NCI-H2227 treated with DMSO at 0.1 percent for 48 hours (cell line): Measurements from ENCODE around the gene AQP1.

ENCODE experiments used
- DNase-seq: peaks from one replicate; lab custom pipeline; 2025; lab: John Stamatoyannopoulos, UW

Gene AQP1

DNA sequence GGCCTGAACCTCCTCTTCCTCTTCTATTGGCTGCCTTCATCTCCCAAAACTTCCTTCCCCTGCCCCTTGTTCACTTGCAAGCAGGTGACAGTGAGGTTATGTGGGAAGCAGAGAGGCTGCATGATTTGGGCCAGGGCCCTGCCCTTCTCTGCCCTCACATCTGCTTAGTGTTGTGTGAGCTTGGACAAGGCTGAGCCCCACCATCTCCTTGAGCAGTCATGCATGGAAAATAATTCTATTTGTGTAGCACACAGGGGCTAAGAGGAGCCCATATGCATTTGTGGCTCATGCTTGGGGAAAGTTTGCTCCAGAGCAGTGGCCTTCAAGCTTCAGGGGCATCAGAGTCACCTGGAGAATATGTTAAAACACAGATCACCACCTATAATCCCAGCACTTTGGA is 26.8 kb upstream of the AQP1 start:
- no peak for DNase-seq

DNA sequence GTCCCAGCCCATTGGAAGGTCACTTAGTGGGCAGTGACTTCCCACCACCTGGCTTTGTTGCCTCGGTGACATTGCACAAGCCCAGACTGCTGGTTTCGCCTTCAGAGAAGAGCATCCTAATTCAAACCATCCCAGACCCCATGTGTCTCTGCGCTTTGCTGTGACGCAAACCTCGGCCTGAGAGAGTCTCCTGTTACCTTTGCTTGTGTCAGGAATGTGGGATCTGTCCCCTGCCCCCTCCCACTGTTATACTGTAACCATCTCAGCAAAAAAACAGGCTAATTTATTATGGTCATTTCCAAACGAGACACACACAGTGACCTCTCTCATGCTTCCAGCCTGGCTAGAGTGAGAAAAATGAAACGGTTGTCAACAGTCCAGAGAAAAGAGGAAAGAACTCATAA is 25.0 kb upstream of the AQP1 start:
- DNase-seq = no peak

DNA sequence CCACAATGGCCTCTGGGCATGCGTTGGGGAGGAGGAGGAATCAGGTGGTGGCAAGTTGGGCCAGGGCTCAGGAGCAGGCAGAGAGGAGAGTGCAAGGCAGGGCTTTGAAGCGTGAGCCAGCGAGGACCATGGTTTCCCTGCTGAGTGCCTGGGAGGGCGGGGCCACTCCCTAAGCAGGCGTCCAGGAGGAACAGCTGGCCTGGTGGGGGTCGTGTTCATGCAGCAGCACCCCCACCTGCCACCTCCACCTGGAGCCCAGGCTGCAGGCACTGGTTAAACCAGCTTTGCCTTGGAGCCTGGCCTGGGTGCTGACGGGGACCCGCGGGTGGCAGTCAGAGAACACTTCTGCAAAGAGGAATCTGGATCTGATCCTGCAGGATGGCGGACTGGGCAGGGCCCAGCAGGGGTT is 24.2 kb upstream of the AQP1 start:
- DNase-seq = no peak

DNA sequence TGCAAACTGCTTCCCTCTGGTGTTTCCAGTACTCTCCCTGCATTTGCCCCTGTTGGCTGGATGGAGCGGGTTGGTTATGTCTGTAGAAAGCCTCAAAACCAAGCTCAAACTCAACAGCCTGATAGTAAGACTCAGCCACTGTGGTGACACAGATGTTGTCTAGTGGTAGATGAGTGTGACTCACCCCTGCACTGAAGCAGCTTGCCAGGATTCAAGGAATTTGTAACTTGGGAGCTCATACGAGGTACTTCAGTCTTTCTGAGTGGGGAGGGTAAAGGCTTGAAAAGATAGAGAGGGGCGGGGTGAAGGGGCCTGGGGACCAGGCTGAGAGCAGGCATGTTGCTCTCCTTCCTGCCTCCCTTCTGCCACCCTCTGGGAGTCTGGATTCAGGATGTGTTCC is 22.9 kb upstream of the AQP1 start:
- DNase-seq = no peak

DNA sequence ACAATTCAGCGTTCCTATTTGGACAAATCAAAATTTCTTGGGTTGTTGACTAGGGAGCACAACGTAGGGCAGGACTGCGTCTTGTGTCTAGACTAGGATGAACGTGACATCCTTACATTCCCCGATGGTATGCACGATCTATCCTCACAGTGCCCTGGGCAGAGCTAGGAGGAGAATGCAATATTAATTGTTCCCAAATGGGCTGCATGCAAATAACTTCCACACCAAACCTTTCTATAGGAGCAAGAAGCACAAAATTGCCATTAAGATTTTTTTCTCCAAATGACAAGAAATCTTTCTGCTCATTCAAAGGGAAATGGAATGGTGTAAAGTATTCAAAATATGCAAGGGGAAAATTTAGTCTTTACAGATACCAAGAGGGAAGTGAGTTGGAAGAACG is 21.4 kb upstream of the AQP1 start:
- no peak for DNase-seq

DNA sequence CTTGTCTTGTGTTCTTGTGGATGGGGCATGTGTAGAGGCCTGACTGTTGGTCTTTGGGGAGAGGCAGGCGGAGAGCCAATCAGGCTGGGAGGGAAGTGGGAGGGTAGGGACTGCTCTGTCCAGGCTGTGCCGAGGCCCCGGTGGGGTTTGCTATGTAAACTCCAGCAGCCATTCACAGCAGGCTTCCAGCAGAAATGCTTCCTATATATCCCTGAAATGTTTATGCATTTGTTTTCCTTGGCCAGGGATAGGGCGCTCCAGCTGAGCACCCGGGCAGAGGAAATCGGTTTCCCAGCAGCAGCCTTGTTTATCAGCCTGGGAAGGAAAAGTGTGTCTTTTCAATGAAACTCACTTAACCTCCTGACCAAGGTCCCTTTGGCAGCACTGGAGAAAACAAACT is 18.3 kb upstream of the AQP1 start:
- no peak for DNase-seq

DNA sequence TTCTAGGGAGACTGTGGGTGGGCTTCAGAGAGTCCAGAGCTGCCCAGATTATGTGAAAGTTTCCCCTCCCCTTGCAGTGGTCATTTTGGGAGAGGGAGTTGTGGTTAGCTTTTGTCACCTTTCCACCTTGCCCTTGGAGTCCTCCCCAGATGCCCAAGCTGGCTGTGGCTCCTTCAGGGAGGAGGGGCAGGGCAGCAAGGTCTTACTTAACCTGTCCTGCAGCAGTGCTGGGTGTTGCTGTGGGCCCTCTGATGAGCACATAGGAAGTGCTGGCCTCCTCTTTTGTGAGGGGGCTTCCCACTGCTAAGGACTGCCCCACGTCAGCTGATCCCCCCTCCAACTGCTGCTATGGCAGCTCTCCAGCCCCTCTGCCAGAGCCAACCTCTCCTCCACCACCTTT is 17.6 kb upstream of the AQP1 start:
- DNase-seq = no peak

DNA sequence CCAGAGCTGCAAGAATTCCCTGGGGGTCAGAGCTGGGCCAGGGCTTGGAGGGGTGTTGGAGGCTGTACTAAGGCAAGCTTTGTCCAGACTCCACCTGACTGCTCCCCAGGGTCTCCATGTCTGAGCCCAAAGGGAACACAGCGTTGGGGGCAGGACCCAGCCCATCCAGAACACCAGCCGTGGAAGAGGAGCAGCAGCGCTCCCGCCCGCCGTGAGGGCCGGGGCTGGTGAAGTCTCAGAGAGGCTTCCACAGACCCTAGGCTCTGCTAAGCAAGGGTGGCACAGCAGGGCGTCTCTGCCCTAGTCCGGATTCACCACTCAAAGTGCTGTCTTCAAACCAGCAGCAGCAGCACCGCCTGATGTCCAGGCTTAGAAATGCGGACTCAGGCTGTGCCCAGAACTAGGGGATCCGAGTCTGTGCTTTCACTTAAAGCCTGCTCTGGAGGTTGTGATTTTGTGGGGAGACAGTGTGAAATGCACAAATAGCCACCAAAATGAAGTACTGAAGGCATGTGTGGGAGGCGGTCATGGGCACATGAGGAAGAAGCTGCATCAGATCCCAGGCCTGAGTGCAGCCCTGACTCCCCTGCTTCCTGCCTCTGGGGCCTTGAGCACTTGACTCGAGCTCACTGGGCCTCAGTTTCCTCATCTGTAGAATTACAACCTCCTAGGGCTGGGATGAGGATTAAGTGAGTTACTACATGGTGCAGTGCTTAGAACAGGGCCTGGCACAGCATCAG is 16.6 kb upstream of the AQP1 start:
- no peak for DNase-seq

DNA sequence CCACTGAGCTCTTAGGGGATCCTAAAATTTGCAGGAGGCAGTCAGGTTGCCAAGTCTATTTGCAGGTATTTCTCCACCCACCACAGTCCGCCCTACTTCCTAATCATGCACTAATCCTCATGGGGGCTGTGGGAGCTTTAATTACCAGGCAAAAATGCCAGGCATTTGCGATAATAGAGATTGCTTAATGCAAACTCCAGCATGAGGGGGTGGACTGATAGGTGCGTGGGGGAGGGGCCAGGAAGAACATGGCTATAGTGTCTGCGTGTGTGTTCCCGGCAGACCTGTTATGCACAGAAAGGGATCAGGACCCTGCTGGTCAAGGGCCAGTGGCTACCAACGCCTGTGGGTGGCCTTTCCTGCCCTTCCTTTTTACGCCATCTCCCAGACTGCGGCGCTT is 15.6 kb upstream of the AQP1 start:
- no peak for DNase-seq

DNA sequence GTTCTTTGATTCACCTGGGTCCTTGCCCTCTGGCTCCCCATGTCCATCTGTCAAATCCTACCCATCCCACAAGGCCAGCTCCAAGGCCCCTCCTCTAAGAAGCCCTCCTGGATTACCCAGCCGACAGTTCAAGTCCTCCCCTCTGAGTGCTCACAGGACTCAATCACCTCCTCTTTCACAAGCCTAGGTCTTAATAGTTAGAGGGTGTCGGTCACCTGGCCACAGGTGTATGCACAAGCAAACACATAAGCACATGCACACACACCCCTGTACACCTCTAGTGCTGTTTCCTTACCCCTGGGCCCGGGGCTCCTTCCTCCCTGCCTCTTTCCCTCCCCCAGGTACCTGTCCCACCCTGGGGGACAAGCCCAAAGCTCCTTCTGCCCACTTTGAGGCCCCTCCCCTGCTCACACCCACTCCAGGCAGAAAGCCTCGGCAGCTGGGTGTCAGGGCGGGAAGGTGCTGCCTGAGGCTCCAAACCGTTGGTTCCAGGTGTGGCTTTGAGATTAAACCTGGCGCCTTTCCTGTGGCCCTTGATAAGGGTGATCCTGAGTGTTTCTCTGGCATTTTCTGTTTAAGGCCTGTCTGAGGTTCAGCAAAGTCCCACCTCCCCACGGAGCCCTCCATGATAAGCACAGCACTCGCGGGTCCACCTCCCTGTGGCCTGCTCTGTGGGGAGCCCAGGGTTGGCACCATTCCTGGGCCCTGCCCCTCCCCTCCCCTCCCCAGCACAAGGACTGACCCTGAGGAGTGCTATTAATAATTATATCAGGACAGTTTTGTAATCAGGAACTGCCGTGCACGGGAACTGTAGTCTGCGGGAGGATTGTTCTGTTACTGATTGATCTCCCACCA is 14.6 kb upstream of the AQP1 start:
- DNase-seq = no peak

DNA sequence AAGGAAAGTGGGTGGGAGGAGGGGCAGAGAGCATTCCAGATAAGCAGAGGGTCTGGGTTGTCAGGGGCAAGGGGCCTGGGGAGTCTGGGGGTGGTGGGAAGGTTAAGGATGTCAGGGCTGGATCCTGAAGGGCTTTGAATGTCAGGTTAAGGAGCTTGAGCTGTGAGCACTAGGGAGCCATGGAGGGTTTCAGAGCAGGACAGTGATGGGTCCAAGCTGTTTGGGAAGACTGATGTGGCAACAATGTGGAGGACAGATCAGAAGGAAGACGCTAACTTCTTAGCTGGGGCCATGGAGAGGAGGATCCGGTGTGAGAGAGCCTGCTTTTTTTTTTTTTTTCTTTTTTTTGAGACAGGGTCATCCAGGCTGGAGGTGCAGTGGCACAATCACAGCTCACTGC is 13.9 kb upstream of the AQP1 start:
- DNase-seq = no peak

DNA sequence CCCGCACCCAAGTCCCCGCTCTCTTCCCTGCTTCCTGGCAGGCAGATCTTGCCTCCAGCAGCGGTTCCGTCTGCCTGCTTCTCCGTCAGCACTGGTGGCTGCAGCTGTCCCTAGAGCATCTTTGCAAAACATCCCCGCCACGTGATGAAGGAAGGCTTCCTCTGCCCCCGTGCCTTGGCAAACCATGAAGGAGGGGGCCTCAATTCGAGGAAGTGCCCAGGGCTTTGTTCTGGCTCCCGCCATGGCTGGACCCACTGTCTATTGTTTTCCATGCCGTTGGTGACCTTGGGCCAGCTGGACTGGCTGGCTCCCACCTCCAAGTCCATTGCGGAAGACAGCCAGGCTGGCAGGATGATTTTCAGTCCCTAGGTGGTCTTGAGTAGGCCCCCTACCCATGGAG is 13.2 kb upstream of the AQP1 start:
- DNase-seq = no peak

DNA sequence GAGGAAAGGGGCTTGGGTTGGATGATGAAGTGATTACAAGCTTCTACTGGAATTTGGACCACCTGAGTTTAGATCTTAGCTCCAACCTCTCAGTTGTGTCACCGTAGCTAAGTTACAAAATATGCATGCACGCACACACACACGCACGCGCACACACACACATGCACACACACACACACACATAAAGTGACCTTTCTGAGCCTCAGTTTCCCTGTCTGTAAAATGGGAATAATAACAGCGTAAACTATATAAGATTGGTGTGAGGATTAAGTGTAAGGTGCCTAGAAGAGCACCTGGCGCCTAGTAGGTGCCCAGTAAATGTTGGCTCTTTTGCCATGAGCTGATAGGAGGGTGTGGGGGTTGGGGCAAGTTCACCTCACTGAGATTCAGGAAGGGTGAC is 12.6 kb upstream of the AQP1 start:
- no peak for DNase-seq

DNA sequence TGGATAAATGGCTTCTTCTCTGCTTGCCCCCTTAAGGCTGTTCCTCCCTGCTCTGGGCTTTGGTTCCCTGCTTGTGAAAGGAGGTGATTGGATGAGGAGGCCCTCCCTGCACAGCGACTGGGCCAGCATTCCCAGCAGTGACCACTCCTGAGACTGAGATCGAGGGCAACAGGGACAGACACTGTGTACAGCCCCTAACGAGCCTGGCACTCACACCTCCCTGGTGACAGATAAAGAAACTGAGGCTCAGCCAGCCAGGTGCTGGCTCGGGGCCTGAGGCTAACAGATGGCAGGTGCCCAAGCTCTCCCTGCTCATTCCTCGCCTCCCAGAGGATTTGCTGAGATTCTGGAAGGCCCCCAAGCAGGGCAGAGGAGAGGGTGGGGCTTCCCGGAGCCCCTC is 12.0 kb upstream of the AQP1 start:
- DNase-seq = no peak

DNA sequence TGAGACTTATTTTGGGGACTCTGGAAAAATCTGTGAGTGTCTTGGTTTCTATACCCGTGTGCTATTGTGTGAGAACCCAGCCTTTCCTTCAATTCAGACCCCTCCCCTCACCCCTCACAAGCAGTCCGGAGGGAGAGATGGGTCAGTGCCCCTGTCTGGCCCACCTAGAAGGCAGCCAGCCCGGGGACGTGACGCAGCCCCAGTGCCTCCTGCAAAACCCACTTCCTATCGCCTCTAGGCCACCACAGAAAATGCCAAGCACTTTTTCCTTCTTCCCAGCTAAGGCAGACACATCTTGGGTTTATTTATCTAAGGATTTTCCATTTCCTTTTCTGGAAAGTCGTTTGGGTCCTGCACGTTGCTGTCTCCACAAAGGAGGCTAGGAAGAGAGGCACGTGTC is 11.6 kb upstream of the AQP1 start:
- DNase-seq = no peak

DNA sequence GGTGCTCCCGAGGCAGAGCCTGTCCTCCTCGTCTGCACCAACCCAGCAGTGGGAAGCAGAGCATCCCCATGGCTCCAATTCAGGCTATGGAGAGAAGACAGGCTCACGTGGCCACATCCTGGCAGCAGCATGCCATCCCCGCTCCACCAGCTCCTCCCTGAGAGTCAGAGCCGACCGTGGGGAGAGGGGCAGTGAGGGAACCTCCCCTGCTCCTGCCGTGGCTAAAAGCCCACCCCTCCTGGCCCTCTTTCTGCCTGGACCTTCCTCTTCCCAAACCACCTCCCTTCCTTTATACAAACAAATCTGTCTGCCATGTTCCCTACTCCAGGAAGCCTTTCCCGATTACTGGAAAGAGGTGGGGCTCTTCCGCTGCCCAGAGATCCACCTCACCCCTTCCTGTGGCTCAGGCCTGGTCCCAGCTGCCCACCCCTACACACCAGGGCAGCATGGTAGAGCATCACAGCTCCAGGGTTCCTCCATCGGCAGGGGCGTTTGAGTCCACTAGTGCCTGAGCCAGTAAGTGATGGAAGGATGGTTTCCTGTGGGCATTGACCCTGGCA is 10.8 kb upstream of the AQP1 start:
- DNase-seq = no peak

DNA sequence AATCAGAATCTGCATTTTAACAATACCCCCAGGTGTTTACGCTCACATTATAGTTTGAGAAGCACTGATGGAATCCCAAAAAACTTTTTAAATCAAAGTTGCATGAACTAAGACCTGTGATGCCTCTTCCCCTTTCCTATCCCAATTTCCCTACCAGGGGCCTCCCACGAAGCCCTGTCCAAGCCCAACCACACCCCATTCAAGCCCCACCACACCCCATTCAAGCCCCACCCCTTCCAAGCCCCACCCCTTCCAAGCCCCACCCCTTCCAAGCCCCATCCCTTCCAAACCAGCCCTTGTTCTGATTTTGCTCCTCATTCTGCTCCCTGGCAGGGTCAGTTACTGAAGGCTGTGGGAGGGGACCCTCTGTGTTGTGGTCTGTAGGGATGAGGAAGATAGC is 9.8 kb upstream of the AQP1 start:
- DNase-seq = no peak

DNA sequence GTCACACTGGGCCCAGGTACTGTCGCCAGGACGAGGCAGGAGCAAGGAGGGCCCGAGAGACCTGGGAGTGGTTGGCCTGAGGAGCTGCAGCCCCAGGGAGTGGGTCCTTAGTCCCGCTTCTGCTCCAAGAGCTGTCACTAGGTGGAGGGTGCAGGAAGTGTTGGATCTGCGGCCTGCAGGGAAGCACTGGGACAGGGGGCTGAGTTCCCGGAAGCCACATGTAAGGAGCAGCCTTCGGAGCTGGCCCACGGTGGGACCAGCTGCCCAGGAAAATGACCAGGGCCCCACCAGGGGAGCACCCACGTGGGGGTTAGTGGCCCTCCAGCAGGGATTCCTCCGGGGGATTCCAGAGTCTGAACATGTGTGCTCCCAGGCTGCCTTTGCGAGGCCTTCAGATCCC is 9.2 kb upstream of the AQP1 start:
- no peak for DNase-seq

DNA sequence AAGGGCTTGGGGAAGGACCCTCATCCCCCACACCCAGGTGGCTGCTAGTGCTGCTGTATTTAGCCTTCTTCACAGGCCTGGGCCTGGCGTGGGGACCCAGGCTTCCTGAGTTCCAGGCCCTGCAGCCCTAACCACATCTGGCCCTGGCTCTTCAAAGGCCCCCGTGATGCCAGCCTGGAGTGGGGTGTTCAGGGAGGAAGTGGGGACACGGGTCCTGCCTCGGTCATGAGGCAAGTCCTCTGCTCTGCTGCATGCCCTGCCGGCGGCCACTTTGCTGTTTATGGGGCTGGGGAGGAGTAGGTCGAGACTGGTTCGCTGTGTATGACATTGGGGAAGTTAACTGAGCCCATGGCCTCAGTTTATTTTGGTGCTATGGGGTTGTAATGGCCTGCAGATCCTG is 8.5 kb upstream of the AQP1 start:
- DNase-seq = no peak

DNA sequence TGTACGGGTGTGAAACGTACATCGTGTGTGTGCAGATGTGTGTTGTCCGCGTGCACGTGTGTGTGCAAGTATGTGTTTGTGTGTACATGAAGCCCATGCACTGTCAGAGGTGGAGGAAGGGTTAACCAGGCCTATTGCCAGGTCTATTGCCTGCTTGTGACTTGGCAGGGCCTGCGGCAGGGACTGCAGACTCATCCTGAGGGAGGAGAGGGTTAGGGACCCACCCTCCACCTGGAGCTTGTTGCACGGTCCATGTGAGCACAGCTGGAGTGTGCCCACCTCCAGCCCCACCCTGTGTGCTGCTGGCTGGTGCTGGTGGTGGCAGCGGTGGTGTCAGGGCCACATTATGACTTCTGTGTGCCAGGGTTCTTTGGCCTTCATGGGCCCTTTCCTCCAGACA is 7.1 kb upstream of the AQP1 start:
- DNase-seq = no peak

DNA sequence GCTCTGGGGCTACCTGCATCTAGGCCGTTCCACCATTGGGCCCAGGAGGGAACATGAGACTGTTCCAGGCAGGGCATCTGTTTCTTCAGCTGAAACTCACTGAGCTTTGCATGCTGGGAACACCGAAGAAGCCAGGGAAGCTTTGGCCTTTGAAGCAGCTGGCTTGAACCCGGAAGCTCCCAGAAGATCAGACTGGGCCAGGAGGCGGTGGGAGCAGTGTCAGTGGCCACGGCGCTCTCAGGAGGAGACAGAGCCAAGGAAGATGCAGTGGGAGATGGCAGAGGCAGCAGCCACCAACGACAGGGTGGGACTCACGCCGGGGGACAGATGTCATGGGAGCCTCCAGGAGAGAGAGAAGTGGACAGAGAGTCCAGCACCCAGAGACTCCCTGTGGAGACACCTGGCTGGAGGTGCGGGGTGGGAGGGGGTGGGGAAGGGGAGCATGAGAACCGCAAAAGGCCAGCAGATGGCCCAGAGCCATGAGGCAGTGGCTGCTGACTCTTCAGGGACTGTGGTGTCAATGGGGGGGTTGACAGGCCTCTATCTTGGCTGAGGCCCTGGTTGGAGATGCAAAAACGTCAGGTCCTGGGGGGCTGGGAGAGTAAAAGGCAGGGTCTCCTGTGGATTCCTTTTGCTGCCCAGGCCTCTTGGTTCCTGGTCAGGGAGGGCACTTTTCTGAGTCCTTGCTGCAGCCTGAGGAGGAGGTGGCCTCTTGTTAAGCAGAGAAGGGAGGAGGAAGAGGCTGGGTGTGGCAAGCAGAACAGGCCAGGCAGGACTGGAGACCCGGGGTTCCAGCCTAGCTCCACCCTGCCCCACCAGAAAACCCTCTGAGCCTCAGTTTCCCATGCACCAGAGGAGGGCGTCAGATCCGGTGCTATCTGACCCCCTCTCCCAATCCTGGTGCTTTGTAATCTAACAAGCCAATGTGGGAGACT is 6.3 kb upstream of the AQP1 start:
- no peak for DNase-seq

DNA sequence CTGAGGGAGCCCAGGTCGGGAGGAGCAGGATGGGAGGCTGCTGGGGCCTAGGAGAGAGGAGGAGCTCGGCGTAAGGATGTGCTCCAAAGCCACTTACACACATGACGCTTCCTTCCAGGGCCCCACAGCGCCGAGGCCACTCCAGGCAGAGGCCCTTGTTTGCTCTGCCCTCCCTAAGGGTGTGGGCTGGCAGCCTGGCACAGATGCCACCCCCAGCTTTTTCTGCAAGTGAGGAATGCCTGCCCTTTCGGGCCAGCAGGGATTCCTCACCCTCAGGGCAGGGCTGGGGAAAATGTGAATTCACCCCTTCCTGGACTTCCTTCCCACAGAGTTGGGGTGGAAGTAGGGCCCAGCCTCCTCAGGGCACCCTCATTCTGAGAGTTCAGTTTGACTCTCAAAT is 5.6 kb upstream of the AQP1 start:
- DNase-seq = no peak
